PC-9 (cell line): ENCODE measurements around the gene APOL2. TPM values are rescaled to one million over a fixed set of nuclear protein-coding genes. Genes with fewer than 3 reads are reported as not detected.
A peak's percentile ranks its signal among the peaks of the same experiment; 100 is the strongest.

Experiments used
- BruUV-seq: library from RNA; stranded (reverse); fragments of 400-500 nt; replicated peaks from 2 replicates; lab custom pipeline; 2021; lab: Mats Ljungman, UMichigan
- CTCF ChIA-PET: fragments of 300-600 bp; sonication (Branson Sonifier 250); formaldehyde crosslinking; loops from one replicate; lab custom pipeline; 2022; ENCODE audit warnings: antibody characterized with exemption; lab: Charles Lee
- POLR2A ChIA-PET: fragments of 300-600 bp; sonication (Branson Sonifier 250); formaldehyde crosslinking; loops from one replicate; lab custom pipeline; 2022; ENCODE audit warnings: antibody characterized with exemption; ENCODE audit not compliant: unreplicated experiment; lab: Charles Lee
- DNase-seq, 2 experiments: peaks; one replicate each; pipeline versions ENCODE4 v3.0.0 to v3.0.0-alpha.2; 2015 to 2022; ENCODE audit warnings: mixed read lengths in 1 of 2
- H2AFZ ChIP-seq: fragments of 200-600 bp; sonication (generic); 2 replicates; pipeline ENCODE4 v1.8.1; 2017; ENCODE audit warnings: antibody characterized with exemption
- H3F3A ChIP-seq: fragments of 200-600 bp; sonication (generic); 2 replicates; pipeline ENCODE4 v1.8.1; 2017; ENCODE audit warnings: antibody characterized with exemption, mild to moderate bottlenecking, low read depth; ENCODE audit not compliant: insufficient read depth
- H3K27ac ChIP-seq: fragments of 200-600 bp; sonication (generic); 2 replicates; pipeline ENCODE4 v1.6.1; 2016; ENCODE audit warnings: mixed run types
- H3K27me3 ChIP-seq: fragments of 200-600 bp; sonication (generic); 2 replicates; pipeline ENCODE4 v1.6.1; 2016; ENCODE audit warnings: low read depth, mixed run types; ENCODE audit not compliant: insufficient read depth
- H3K36me3 ChIP-seq: fragments of 200-600 bp; sonication (generic); 2 replicates; pipeline ENCODE4 v1.6.1; 2016; ENCODE audit warnings: low read depth, mixed run types
- H3K4me1 ChIP-seq: fragments of 200-600 bp; sonication (generic); replicated peaks from 2 replicates; pipeline ENCODE4 v1.6.1; 2016; ENCODE audit warnings: mixed run types; ENCODE audit not compliant: insufficient read depth
- H3K4me2 ChIP-seq: fragments of 200-600 bp; sonication (generic); 2 replicates; pipeline ENCODE4 v1.6.1; 2017; ENCODE audit warnings: mixed run types
- H3K4me3 ChIP-seq: fragments of 200-600 bp; sonication (generic); 2 replicates; pipeline ENCODE4 v1.6.1; 2016; ENCODE audit warnings: mixed run types
- H3K79me2 ChIP-seq: fragments of 200-600 bp; sonication (generic); 2 replicates; pipeline ENCODE4 v1.6.1; 2017; ENCODE audit warnings: low read depth, mixed run types
- H3K9me2 ChIP-seq: fragments of 200-600 bp; sonication (generic); 2 replicates; pipeline ENCODE4 v1.8.1; 2017; ENCODE audit warnings: mild to moderate bottlenecking; ENCODE audit not compliant: insufficient read depth
- H3K9me3 ChIP-seq: fragments of 200-600 bp; sonication (generic); 2 replicates; pipeline ENCODE4 v1.8.1; 2016; ENCODE audit warnings: low read depth; ENCODE audit not compliant: insufficient read depth
- H4K20me1 ChIP-seq: fragments of 200-600 bp; sonication (generic); 2 replicates; pipeline ENCODE4 v1.8.1; 2017; ENCODE audit not compliant: insufficient read depth
- CTCF ChIP-seq: fragments of 200-600 bp; sonication (generic); conservative IDR thresholded peaks from 2 replicates; pipeline ENCODE4 v1.6.1; 2017; ENCODE audit warnings: mixed run types, antibody characterized with exemption, mild to moderate bottlenecking, moderate library complexity
- EZH2 ChIP-seq: fragments of 200-600 bp; sonication (generic); IDR thresholded peaks from 2 replicates; pipeline ENCODE4 v1.8.0; 2017; ENCODE audit warnings: antibody characterized with exemption, low read depth
- intact Hi-C: fragments of 100-400 bp; cut with micrococcal nuclease; formaldehyde crosslinking; loops from one replicate; pipeline ENCODE4 v1.10.0; 2022; ENCODE audit not compliant: unreplicated experiment
- total RNA-seq: library from RNA; stranded (reverse); gene quantifications from 2 replicates; pipeline ENCODE4 v1.2.3, GENCODE V29; 2021

Gene APOL2
- total RNA-seq, 1 experiment from 2014 or later = 27.4 TPM

GRCh38 chr22:36197065-36197440, 42.3 kb downstream of the APOL2 start:
- Histone ChIP-seq H3K4me3 (no peak overlapping the region), H3K27ac (no peak overlapping the region), H2AFZ (no peak overlapping the region), H3K79me2 (no peaks in the 10 kb centered on the region), H3K4me1 (no peaks in the 10 kb centered on the region), H3F3A (no peaks in the 10 kb centered on the region), H3K9me2 (no peaks in the 10 kb centered on the region), H3K4me2 (no peak overlapping the region), H4K20me1 (no peaks in the 10 kb centered on the region), H3K27me3 (peaks cover 8% of the 10 kb centered on the region; the same call in 1 of the 2 replicates), H3K9me3 (no peaks in the 10 kb centered on the region), H3K36me3 (no peaks in the 10 kb centered on the region)
- intact Hi-C loops = loop anchor here (5.0 kb wide), 1 partner anchor 80 kb away; no protein-coding TSS in a partner anchor
- DNase-seq = no peak
- POLR2A ChIA-PET = no interaction called here
- CTCF ChIA-PET = interaction anchor here (0.6 kb wide), 3 partner anchors 44 to 640 kb away, joined by 3 to 15 read pairs (median 3); no protein-coding TSS in a partner anchor
- TF ChIP-seq CTCF (no peak), EZH2 (no peak)
- BruUV-seq = no TSS peak

GRCh38 chr22:36196254-36197064, 42.9 kb downstream of the APOL2 start:
- Histone ChIP-seq H3K4me3 (no peak overlapping the region), H3F3A (no peaks in the 10 kb centered on the region), H3K27me3 (peaks cover 8% of the 10 kb centered on the region; the same call in 1 of the 2 replicates), H3K36me3 (no peaks in the 10 kb centered on the region), H3K27ac (no peak overlapping the region), H4K20me1 (no peaks in the 10 kb centered on the region), H3K4me2 (no peak overlapping the region), H3K4me1 (no peaks in the 10 kb centered on the region), H3K9me3 (no peaks in the 10 kb centered on the region), H3K9me2 (no peaks in the 10 kb centered on the region), H3K79me2 (no peaks in the 10 kb centered on the region), H2AFZ (no peak overlapping the region)
- CTCF ChIA-PET = interaction anchor here (0.6 kb wide), 2 partner anchors 82 to 639 kb away, joined by 3 read pairs; no protein-coding TSS in a partner anchor
- intact Hi-C loops = loop anchor here (5.0 kb wide), 1 partner anchor 81 kb away; no protein-coding TSS in a partner anchor
- BruUV-seq = no TSS peak
- POLR2A ChIA-PET = interaction anchor here (0.7 kb wide), 1 partner anchor 78 kb away, joined by 4 read pairs; no protein-coding TSS in a partner anchor
- TF ChIP-seq CTCF = no peak
- TF ChIP-seq EZH2 = no peak
- no peak for DNase-seq

DNA sequence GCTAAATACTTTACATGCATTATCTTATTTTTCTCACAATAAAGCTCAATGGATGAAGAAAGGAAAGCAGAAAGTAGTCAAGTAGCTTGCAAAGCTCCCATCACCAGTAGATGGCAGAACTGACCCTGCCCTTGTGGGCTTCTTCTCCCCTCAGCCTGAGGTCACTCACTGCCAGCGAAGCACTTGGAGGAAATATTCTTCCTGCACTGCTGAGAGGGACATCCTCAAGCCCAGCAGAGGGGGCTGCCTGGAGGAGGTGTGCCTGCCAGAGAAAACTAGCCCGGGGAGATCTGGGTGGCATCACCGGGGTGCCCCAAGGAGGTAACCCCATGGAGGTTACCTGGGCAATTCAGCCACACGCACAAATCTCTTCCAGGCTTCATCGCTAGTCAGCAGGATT, 44.4 kb downstream of the APOL2 start:
- no peaks in the 10 kb centered on the region for H3K9me2 ChIP-seq
- peak; percentile 82 for TF ChIP-seq CTCF
- TF ChIP-seq EZH2 = no peak
- no peak overlapping the region for H3K4me2 ChIP-seq
- peaks cover 12% of the 10 kb centered on the region; the same call in 1 of the 2 replicates for H3K27me3 ChIP-seq
- ChIA-PET POLR2A (no interaction called here), CTCF (interaction anchor here (0.6 kb wide), 2 partner anchors 11 to 290 kb away, joined by 3 to 8 read pairs; no protein-coding TSS in a partner anchor)
- intact Hi-C loops = loop anchor here (1.0 to 5.0 kb wide), 2 partner anchors 26 to 82 kb away; no protein-coding TSS in a partner anchor
- H3K27ac ChIP-seq = no peak overlapping the region
- H3K9me3 ChIP-seq = no peaks in the 10 kb centered on the region
- no TSS peak for BruUV-seq
- no peaks in the 10 kb centered on the region for H3K4me1 ChIP-seq
- peak; percentile 47 to 67 for DNase-seq
- no peaks in the 10 kb centered on the region for H3K36me3 ChIP-seq
- no peak overlapping the region for H3K4me3 ChIP-seq
- H2AFZ ChIP-seq = no peak overlapping the region
- H3K79me2 ChIP-seq = no peaks in the 10 kb centered on the region
- H3F3A ChIP-seq = no peaks in the 10 kb centered on the region
- H4K20me1 ChIP-seq = no peaks in the 10 kb centered on the region
